ENCODE measurements around the gene ZFPM1.

Gene ZFPM1

DNA sequence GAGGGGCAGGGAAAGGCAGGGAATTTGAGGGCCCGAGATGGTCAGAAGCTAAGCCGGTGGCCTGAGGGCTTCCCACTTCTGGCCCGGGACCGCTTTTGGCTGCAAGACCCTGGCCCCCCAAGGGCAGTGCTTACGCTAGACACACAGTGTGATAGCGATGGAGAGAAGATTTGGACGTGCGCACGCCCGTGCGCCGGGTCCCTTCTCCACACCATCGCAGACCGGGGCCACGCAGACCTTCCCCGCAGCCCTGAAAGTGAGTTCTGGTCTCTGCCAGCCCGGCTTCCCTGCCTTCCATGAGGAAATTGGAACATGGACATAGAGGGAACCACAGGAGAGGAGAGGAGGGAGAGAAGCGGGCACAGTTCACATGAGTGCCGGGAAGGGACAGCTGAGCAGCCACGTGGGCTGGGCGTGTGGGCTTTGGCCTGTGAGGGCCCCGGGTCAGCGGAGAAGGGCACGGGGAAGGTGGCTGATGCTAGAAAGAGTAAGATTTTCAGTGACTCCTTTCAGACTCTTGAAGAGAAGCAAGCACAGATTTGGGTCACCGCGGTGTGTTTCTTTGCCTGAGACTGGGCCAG, 23.8 kb downstream of the ZFPM1 start:
- TF ChIP-seq, protein P1, sequence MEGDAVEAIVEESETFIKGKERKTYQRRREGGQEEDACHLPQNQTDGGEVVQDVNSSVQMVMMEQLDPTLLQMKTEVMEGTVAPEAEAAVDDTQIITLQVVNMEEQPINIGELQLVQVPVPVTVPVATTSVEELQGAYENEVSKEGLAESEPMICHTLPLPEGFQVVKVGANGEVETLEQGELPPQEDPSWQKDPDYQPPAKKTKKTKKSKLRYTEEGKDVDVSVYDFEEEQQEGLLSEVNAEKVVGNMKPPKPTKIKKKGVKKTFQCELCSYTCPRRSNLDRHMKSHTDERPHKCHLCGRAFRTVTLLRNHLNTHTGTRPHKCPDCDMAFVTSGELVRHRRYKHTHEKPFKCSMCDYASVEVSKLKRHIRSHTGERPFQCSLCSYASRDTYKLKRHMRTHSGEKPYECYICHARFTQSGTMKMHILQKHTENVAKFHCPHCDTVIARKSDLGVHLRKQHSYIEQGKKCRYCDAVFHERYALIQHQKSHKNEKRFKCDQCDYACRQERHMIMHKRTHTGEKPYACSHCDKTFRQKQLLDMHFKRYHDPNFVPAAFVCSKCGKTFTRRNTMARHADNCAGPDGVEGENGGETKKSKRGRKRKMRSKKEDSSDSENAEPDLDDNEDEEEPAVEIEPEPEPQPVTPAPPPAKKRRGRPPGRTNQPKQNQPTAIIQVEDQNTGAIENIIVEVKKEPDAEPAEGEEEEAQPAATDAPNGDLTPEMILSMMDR (IDR thresholded peaks at IDR 0.05; ENCODE audit: insufficient read depth, low read length, poor library complexity, severe bottlenecking): no peak

DNA sequence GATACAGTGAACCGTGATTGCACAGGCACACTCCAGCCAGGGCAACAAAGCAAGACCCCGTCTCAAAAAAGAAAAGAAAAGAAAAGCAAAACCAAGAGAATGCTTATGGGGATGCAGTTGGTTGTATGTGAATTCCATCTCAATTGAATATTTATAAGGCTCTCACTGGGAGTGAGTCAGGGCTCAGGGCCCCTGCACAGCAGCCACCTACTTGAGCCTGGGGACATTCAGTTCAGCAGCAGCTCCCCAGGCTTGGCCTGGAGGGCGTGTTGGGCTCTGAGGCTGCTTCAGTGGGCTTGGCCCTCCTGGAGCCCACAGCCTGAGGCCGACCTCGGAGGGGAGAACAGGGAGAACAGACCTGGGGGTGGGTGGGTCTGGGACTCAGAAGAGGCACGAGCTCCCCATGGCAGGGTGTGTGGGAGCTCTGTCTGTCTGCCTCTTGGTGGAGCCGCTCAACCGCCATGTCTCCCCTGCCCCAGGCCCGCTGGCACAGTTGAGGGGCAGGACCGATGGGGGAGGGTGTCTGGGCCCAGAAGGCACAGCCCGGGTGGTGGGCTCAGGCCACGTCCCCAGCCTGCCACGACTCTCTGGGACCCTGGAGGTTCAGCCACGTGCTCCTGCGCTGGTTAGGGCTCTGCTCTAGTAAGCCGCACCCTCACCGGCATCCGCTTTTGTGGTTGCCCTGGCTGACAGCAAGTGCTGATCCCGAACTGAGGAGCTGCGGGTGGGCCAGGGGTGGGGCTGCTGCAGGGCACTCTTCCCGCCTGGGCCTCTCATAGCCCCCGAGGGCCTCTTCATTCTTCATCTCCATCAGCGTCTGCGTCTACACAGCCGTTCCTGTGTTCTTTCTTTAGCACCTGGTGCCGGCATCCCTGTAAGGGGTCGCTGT, 24.8 kb downstream of the ZFPM1 start:
- H3K36me3 ChIP-seq (ENCODE audit: control insufficient read depth, insufficient read depth, low read length): no peaks in the 10 kb centered on the region
- H3K4me3 ChIP-seq (replicated peaks; ENCODE audit: low read depth, low read length): no peak overlapping the region
- H3K27me3 ChIP-seq (replicated peaks; ENCODE audit: control insufficient read depth, insufficient read depth, low read length): no peaks in the 10 kb centered on the region
- TF ChIP-seq, protein P1 (IDR thresholded peaks at IDR 0.05; ENCODE audit: insufficient read depth, low read length, poor library complexity, severe bottlenecking): no peak
- no peak for DNase-seq (ENCODE audit: extremely low read depth, insufficient read length)

More for the DNA sequence above, 23.8 kb downstream of the ZFPM1 start:
- H3K36me3 ChIP-seq (ENCODE audit: control insufficient read depth, insufficient read depth, low read length): no peaks in the 10 kb centered on the region
- no peaks in the 10 kb centered on the region for H3K27me3 ChIP-seq (replicated peaks; ENCODE audit: control insufficient read depth, insufficient read depth, low read length)
- no peak for DNase-seq (ENCODE audit: extremely low read depth, insufficient read length)
- H3K4me3 ChIP-seq (replicated peaks; ENCODE audit: low read depth, low read length): no peak overlapping the region

DNA sequence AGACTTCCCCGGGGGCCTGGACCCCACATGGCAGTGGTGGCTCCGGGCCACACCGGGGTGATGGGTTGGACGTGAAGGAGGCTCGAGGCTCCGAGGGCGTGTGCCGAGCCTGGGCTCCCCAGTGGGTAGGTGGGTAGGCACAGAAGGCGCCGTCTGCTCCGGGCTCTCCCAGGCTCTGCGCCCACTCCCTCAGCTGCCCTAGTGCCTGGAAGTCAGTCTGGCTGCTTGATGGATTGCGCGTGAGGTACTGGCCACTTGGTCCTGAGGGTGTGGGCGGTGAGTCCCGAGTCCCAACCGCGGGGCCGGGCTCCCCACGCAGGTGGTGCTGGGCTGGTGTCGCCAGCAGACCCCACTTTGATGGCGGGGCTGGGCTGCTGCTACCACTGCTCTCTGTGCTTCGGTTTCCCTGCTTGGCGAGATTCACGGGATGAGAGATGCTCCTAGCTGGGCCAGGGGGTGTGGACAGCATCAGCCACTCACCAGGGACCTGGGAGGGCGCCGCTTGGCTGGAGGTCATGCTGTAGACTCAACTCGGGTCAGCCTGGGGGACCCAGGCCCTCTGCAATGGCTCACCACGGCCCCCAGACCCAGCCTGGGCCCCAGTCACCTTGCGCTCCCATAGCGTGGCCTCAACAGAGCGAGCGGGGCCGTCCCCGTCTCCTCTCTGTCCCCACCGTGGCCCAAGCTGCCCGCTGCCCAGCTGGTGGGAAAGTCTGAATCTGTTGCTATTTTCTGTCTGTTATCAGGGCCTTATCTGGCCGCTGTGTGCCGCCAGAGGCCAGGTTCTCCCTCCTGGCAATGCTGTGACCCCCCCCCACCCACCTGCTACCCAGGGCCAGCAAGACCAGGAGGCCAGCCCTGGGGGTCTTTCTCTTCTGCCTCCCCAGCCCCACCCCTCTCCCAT, 26.1 kb downstream of the ZFPM1 start:
- no peaks in the 10 kb centered on the region for H3K27me3 ChIP-seq (replicated peaks; ENCODE audit: control insufficient read depth, insufficient read depth, low read length)
- TF ChIP-seq, protein P1 (IDR thresholded peaks at IDR 0.05; ENCODE audit: insufficient read depth, low read length, poor library complexity, severe bottlenecking): peak; percentile 21
- no peak for DNase-seq (ENCODE audit: extremely low read depth, insufficient read length)
- no peak overlapping the region for H3K4me3 ChIP-seq (replicated peaks; ENCODE audit: low read depth, low read length)
- no peaks in the 10 kb centered on the region for H3K36me3 ChIP-seq (ENCODE audit: control insufficient read depth, insufficient read depth, low read length)

DNA sequence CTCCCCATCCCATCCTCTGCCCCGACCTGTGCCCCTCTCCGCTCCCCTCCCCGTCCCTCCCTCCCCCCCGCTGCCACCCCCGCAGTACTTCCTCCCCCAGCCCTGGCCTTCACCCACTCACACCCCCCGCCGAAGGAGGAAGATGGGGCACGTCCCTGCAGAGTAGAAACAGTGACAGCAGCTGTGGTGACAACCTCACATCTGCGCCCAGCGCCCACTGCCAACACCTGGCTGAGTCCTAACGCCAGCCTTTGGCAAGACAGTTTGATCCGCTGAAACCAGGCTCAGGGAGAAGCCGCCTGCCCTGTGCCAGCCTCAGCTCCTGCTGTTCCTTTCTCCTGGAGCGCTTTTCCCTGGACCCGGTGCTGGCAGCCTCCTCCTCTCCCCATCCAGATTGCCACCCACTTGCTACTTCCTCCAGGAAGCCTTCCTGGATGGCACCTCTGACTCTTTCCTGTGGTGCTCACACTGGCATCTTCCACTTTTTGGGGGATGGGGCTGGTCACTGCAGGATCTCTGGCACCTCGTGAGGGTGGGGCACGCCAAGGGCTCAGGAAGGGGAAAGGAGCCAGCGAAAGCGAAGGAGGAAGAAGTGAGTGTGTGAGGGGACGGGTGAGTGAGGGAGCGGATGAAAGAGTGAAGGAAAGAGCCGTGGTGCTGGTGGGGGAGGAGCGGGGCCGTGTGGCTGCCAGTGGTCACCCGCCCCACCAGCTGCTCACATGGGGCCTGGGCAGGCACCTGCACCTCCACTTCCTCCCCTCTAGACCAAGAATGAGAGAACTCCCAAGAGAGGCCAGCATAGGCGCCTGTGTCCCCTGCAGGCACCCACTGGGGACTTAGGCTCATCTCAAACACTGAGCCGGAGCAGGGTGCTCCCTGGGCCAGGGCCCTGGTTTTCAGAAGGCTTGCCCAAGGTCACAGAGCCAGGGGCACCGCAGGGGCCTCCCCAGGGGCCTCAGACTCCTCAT, 27.0 kb downstream of the ZFPM1 start:
- Histone ChIP-seq H3K27me3 (replicated peaks; ENCODE audit: control insufficient read depth, insufficient read depth, low read length) (no peaks in the 10 kb centered on the region), H3K36me3 (ENCODE audit: control insufficient read depth, insufficient read depth, low read length) (no peaks in the 10 kb centered on the region), H3K4me3 (replicated peaks; ENCODE audit: low read depth, low read length) (no peak overlapping the region)
- DNase-seq (ENCODE audit: extremely low read depth, insufficient read length): no peak
- TF ChIP-seq, protein P1 (IDR thresholded peaks at IDR 0.05; ENCODE audit: insufficient read depth, low read length, poor library complexity, severe bottlenecking): no peak

DNA sequence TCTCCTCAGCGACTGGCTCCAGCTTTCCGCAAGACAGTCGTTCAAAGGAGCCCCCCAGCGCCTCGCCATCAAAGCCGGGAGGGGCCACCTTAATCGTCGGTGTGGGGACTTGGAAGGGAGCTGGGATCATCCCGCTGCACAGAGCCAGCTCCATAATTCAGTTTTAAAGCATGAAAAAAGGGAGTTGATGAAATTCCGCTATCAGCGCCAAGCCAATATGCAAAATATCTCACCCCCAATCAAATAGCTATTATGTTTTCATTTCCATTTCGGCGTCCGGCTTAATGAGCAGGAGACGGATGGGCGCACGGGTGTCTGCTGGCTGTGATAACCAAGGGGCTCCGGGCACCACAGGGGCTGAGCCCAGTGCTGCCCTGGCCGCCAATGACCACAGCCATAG, 27.7 kb downstream of the ZFPM1 start:
- TF ChIP-seq, protein P1 (IDR thresholded peaks at IDR 0.05; ENCODE audit: insufficient read depth, low read length, poor library complexity, severe bottlenecking): no peak
- no peaks in the 10 kb centered on the region for H3K27me3 ChIP-seq (replicated peaks; ENCODE audit: control insufficient read depth, insufficient read depth, low read length)
- no peak for DNase-seq (ENCODE audit: extremely low read depth, insufficient read length)
- peaks cover under 1% of the 10 kb centered on the region; the same call in 1 of the 2 replicates for H3K36me3 ChIP-seq (ENCODE audit: control insufficient read depth, insufficient read depth, low read length)
- H3K4me3 ChIP-seq (replicated peaks; ENCODE audit: low read depth, low read length): no peak overlapping the region

Data from GM06990 (cell line).